Endothelial cell of umbilical vein (primary cell): ENCODE data around the gene TSFM. TPM values are rescaled to one million over a fixed set of nuclear protein-coding genes. Genes with fewer than 3 reads are reported as not detected.

Source experiments
- BruUV-seq: library from RNA; stranded (reverse); fragments of 400-500 nt; replicated peaks from 2 replicates; lab custom pipeline; 2021; lab: Mats Ljungman, UMichigan
- CTCF ChIA-PET: fragments of 300-600, 350-600 bp; sonication (Branson Sonifier 250); formaldehyde crosslinking; loops from one replicate; lab custom pipeline; 2021; ENCODE audit warnings: antibody characterized with exemption, inconsistent platforms; lab: Charles Lee
- POLR2A ChIA-PET: fragments of 300-600, 350-600 bp; sonication (Branson Sonifier 250); formaldehyde crosslinking; loops from one replicate; lab custom pipeline; 2021; ENCODE audit warnings: antibody characterized with exemption, inconsistent platforms; lab: Charles Lee
- DNase-seq: peaks from one replicate; pipeline ENCODE4 v3.0.0-alpha.2; 2011; ENCODE audit warnings: low read depth, low spot score
- FAIRE-seq: peaks from 2 replicates; lab custom pipeline; 2011; peaks lifted over from hg19 to GRCh38; lab: Jason Lieb, UNC
- H2AFZ ChIP-seq: 2 replicates; pipeline ENCODE4 v1.6.0; 2012; ENCODE audit warnings: low read depth, low read length, control low read depth, inconsistent platforms
- H3K27ac ChIP-seq: 2 replicates; pipeline ENCODE4 v1.5.1; 2011; ENCODE audit warnings: low read depth, mild to moderate bottlenecking, control low read depth, low read length, moderate library complexity; ENCODE audit not compliant: insufficient read depth
- H3K27me3 ChIP-seq, 2 experiments: 2 replicates each; pipeline versions ENCODE4 v1.6.0 to v1.6.1; 2011; ENCODE audit warnings: low read length in 2 of 2, mixed read lengths in 1 of 2; ENCODE audit not compliant: control insufficient read depth in 2 of 2, insufficient read depth in 2 of 2
- H3K36me3 ChIP-seq, 2 experiments: 2 replicates in 1 of 2; 3 replicates in 1 of 2; pipeline ENCODE4 v1.5.1; 2011; ENCODE audit warnings: low read length in 2 of 2, mild to moderate bottlenecking in 1 of 2, moderate library complexity in 1 of 2; ENCODE audit not compliant: control insufficient read depth in 2 of 2, insufficient read depth in 2 of 2; ENCODE audit errors: extremely low read depth in 1 of 2
- H3K4me1 ChIP-seq: 3 replicates; pipeline ENCODE4 v1.5.1; 2011; ENCODE audit warnings: mild to moderate bottlenecking, low read length; ENCODE audit not compliant: control insufficient read depth, insufficient read depth; ENCODE audit errors: extremely low read depth
- H3K4me2 ChIP-seq: 2 replicates; pipeline ENCODE4 v1.6.1; 2011; ENCODE audit warnings: low read length, control low read depth, mixed read lengths; ENCODE audit not compliant: insufficient read depth
- H3K4me3 ChIP-seq, 3 experiments: fragments of 200-600 bp in 1 of 3; sonication (generic), shearing (Covaris generic) in 1 of 3; replicated peaks in 1 of 3; 2 replicates each; pipeline ENCODE4 v1.5.1; 2011 to 2016; ENCODE audit warnings: control low read depth in 3 of 3, low read length in 3 of 3, mild to moderate bottlenecking in 2 of 3, inconsistent platforms in 1 of 3, low read depth in 1 of 3, moderate library complexity in 1 of 3; ENCODE audit not compliant: insufficient read depth in 1 of 3
- H3K79me2 ChIP-seq: 2 replicates; pipeline ENCODE4 v1.6.0; 2012; ENCODE audit warnings: low read length, inconsistent platforms; ENCODE audit not compliant: control insufficient read depth, insufficient read depth
- H3K9ac ChIP-seq: replicated peaks from 2 replicates; pipeline ENCODE3; 2011; ENCODE audit warnings: low read length, control low read depth; ENCODE audit not compliant: insufficient read depth; ENCODE audit errors: extremely low read depth
- H3K9me1 ChIP-seq: replicated peaks from 3 replicates; pipeline ENCODE4 v1.6.0; 2011; ENCODE audit warnings: mild to moderate bottlenecking, low read length; ENCODE audit not compliant: control insufficient read depth, insufficient read depth; ENCODE audit errors: extremely low read depth
- H3K9me3 ChIP-seq: replicated peaks from 2 replicates; pipeline ENCODE4 v1.5.1; 2012; ENCODE audit warnings: low read length, inconsistent platforms; ENCODE audit not compliant: control insufficient read depth, insufficient read depth
- H4K20me1 ChIP-seq: replicated peaks from 2 replicates; pipeline ENCODE3; 2011; ENCODE audit warnings: mild to moderate bottlenecking, low read length; ENCODE audit not compliant: control insufficient read depth, insufficient read depth; ENCODE audit errors: extremely low read depth
- EZH2 ChIP-seq: IDR thresholded peaks from 2 replicates; pipeline ENCODE4 v1.6.1; 2012; ENCODE audit warnings: borderline replicate concordance, low read depth, mild to moderate bottlenecking, moderate library complexity, low read length, inconsistent platforms; ENCODE audit not compliant: severe bottlenecking
- FOS ChIP-seq: IDR thresholded peaks from 2 replicates; pipeline ENCODE4 v1.6.1; 2011; ENCODE audit warnings: mild to moderate bottlenecking, low read length, moderate library complexity, borderline replicate concordance; ENCODE audit not compliant: insufficient read depth
- GATA2 ChIP-seq: IDR thresholded peaks from 2 replicates; pipeline ENCODE4 v1.7.0; 2011; ENCODE audit warnings: low read depth, mild to moderate bottlenecking, moderate library complexity, mixed read lengths, low read length; ENCODE audit not compliant: insufficient read length, insufficient read depth
- POLR2A ChIP-seq: IDR thresholded peaks from 2 replicates; pipeline ENCODE4 v1.6.1; 2012; ENCODE audit warnings: low read depth, mild to moderate bottlenecking, control low read depth, low read length
- POLR2AphosphoS5 ChIP-seq: IDR thresholded peaks from 2 replicates; pipeline ENCODE4 v1.6.1; 2012; ENCODE audit warnings: low read depth, mild to moderate bottlenecking, control low read depth, low read length, moderate library complexity; ENCODE audit not compliant: insufficient read depth
- dilution Hi-C: fragments of 300-500 bp; cut with MboI; formaldehyde crosslinking; loops from one replicate; pipeline ENCODE4 v1.15.0; 2019; ENCODE audit warnings: low sequenced_read_pairs; ENCODE audit not compliant: extremely low pct_ligation_motif_present
- intact Hi-C: fragments of 100-400 bp; cut with micrococcal nuclease; formaldehyde crosslinking; loops from one replicate; pipeline ENCODE4 v1.10.0; 2022
- polyA plus RNA-seq, 4 experiments: library from polyadenylated mRNA; depleted of rRNA in 3 of 4; stranded (reverse) in 3 of 4; unstranded in 1 of 4; fragments of >200 nt; gene quantifications; 2 replicates each; pipeline versions ENCODE4 v1.2.1 to v1.2.3, GENCODE V29; 2011 to 2012; ENCODE audit warnings: missing spikeins in 1 of 4
- total RNA-seq: library from RNA; stranded (reverse); gene quantifications from 2 replicates; pipeline ENCODE4 v1.2.3, GENCODE V29; 2021

TSFM gene
- total and polyA plus RNA-seq, 2 donors (not counting 3 experiments of a cell fraction or from before 2014, with no cell fraction given): 16.5 to 41.8 TPM

- DNase-seq (peak; percentile 85), FAIRE-seq (peak; percentile 95)
- CTCF ChIA-PET: interaction anchor here (0.6 to 10.9 kb wide), 9 partner anchors 8 to 80 kb away, joined by 3 to 139 read pairs (median 4); partner anchors contain the start of gene CTDSP2
- no peaks in the 10 kb centered on the region for H3K9me1 ChIP-seq
- peaks cover 86% of the 10 kb centered on the region for H3K79me2 ChIP-seq
- H2AFZ ChIP-seq: no peak overlapping the region
- POLR2A ChIA-PET: interaction anchor here (1.4 to 2.1 kb wide), 3 partner anchors 8 to 28 kb away, joined by 3 to 13 read pairs (median 10); partner anchors contain the start of gene CTDSP2
- H3K36me3 ChIP-seq: no peaks in the 10 kb centered on the region
- no peak for TF ChIP-seq EZH2
- TF ChIP-seq POLR2AphosphoS5: peak; percentile 62
- no peak for TF ChIP-seq POLR2A
- H3K4me2 ChIP-seq: peak overlapping the region; percentile 72
- intact Hi-C loops: loop anchor here (1.0 to 2.0 kb wide), 3 partner anchors 9 to 52 kb away; no protein-coding TSS in a partner anchor
- BruUV-seq: no TSS peak
- peak overlapping the region; percentile 34 for H3K27ac ChIP-seq
- no peaks in the 10 kb centered on the region for H3K27me3 ChIP-seq
- no peaks in the 10 kb centered on the region for H3K9me3 ChIP-seq
- H3K9ac ChIP-seq: no peak overlapping the region
- H4K20me1 ChIP-seq: peaks cover 16% of the 10 kb centered on the region
- peak overlapping the region in 1 of 3 experiments; percentile 14 for H3K4me3 ChIP-seq
- dilution Hi-C loops: no loop called here
- peaks cover 64% of the 10 kb centered on the region for H3K4me1 ChIP-seq
These were observed 54.1 kb downstream of the TSFM start for GRCh38 chr12:57836442-57837375.

DNA sequence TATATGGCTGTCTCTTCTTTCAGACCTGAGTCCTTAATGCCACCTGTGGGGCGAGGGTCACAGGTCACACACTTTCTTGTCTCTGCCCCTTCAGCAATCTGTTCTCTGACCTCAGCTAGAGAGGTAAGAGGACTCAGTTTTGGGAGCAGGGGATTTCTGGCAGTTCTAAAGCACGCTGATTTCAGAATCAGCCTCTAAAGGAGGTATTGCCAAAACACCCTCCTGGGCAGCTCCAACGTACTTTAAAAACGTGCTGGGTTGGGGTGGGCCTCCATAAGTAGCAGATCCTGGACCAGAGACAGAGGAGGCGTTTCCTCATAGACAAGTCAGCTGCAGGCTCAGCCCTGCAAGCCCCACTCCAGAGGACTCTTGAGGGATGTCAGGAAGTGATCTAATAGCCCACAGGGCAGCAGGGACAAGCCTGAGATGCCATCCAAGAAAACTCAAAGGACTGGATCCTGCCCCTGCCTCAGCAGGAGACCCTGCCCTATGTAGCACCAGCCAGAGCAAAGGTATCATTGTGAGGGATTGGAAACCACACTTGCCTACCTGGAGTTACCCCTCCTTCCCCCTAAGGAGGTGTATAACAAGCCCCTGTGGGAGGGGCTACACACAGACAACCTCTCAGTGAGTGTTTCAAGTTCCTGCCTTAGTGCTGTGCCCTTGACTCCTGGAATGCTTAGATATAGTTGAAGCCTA, 55.4 kb downstream of the TSFM start:
- FAIRE-seq (peak; percentile 98), DNase-seq (peak; percentile 70)
- intact Hi-C loops: loop anchor here (1.0 to 2.0 kb wide), 3 partner anchors 7 to 51 kb away; no protein-coding TSS in a partner anchor
- no peaks in the 10 kb centered on the region for H3K9me3 ChIP-seq
- peak overlapping the region; percentile 14 for H3K9ac ChIP-seq
- ChIA-PET POLR2A (interaction anchor here (2.0 kb wide), 1 partner anchor 27 kb away, joined by 10 read pairs; no protein-coding TSS in a partner anchor), CTCF (interaction anchor here (0.7 to 10.9 kb wide), 6 partner anchors 8 to 66 kb away, joined by 3 to 139 read pairs (median 8); partner anchors contain the start of genes CTDSP2 and TSFM)
- no peaks in the 10 kb centered on the region for H3K27me3 ChIP-seq
- H3K79me2 ChIP-seq: peaks cover 90% of the 10 kb centered on the region
- H3K4me2 ChIP-seq: peak overlapping the region; percentile 55
- no peaks in the 10 kb centered on the region for H3K36me3 ChIP-seq
- H3K4me3 ChIP-seq: peak overlapping the region in 1 of 3 experiments; percentile 2
- BruUV-seq: no TSS peak
- no peaks in the 10 kb centered on the region for H3K9me1 ChIP-seq
- dilution Hi-C loops: no loop called here
- H3K27ac ChIP-seq: peak overlapping the region; percentile 78
- H2AFZ ChIP-seq: no peak overlapping the region
- H3K4me1 ChIP-seq: peaks cover 66% of the 10 kb centered on the region
- TF ChIP-seq POLR2A (no peak), FOS (peak; percentile 16), EZH2 (no peak), GATA2 (no peak), POLR2AphosphoS5 (no peak)
- peaks cover 18% of the 10 kb centered on the region for H4K20me1 ChIP-seq
